GM12892 (cell line): ENCODE results near the gene HOXD3.

ENCODE experiments used
- DNase-seq: peaks from one replicate; pipeline ENCODE4 v3.0.0; 2011; ENCODE audit not compliant: insufficient read length
- FAIRE-seq: peaks from 2 replicates; lab custom pipeline; 2011; peaks lifted over from hg19 to GRCh38; lab: Jason Lieb, UNC
- POLR2A ChIP-seq: IDR thresholded peaks from 2 replicates; pipeline ENCODE4 v1.6.1; 2011; ENCODE audit warnings: low read depth, low read length, control low read depth
- POLR2AphosphoS5 ChIP-seq: IDR thresholded peaks from 2 replicates; pipeline ENCODE4 v1.6.1; 2011; ENCODE audit warnings: low read depth, low read length, control low read depth
- TAF1 ChIP-seq: IDR thresholded peaks from 2 replicates; pipeline ENCODE4 v1.6.1; 2011; ENCODE audit warnings: low read depth, mild to moderate bottlenecking, control low read depth, low read length, borderline replicate concordance

Gene HOXD3

GRCh38 chr2:176129813-176130146 is 27.3 kb upstream of the HOXD3 start:
- FAIRE-seq, result no peak
- no peak for DNase-seq
- no peak for TF ChIP-seq POLR2A
- TF ChIP-seq TAF1, result no peak
- no peak for TF ChIP-seq POLR2AphosphoS5

GRCh38 chr2:176130147-176130956 is 26.8 kb upstream of the HOXD3 start:
- FAIRE-seq, result no peak
- no peak for DNase-seq
- TF ChIP-seq POLR2A, result no peak
- TF ChIP-seq POLR2AphosphoS5, result no peak
- TF ChIP-seq TAF1, result no peak

GRCh38 chr2:176130957-176131847 is 25.9 kb upstream of the HOXD3 start:
- TF ChIP-seq POLR2AphosphoS5 (no peak), TAF1 (no peak), POLR2A (no peak)
- FAIRE-seq, result no peak

GRCh38 chr2:176131848-176132158 is 25.3 kb upstream of the HOXD3 start:
- DNase-seq (no peak), FAIRE-seq (no peak)
- TF ChIP-seq POLR2A (no peak), POLR2AphosphoS5 (no peak), TAF1 (no peak)

More at GRCh38 chr2:176130957-176131847, 25.9 kb upstream of the HOXD3 start:
- DNase-seq, result no peak

GRCh38 chr2:176132205-176133171 is 24.6 kb upstream of the HOXD3 start:
- DNase-seq (no peak), FAIRE-seq (no peak)
- TF ChIP-seq POLR2A (no peak), POLR2AphosphoS5 (no peak), TAF1 (no peak)

GRCh38 chr2:176133389-176133788 is 23.7 kb upstream of the HOXD3 start:
- DNase-seq, result no peak
- TF ChIP-seq TAF1 (no peak), POLR2A (no peak), POLR2AphosphoS5 (no peak)
- FAIRE-seq, result no peak

GRCh38 chr2:176134035-176134434 is 23.1 kb upstream of the HOXD3 start:
- no peak for DNase-seq
- FAIRE-seq, result no peak
- TF ChIP-seq POLR2AphosphoS5 (no peak), POLR2A (no peak), TAF1 (no peak)

- FAIRE-seq (no peak), DNase-seq (no peak)
- no peak for TF ChIP-seq POLR2AphosphoS5
- no peak for TF ChIP-seq POLR2A
- no peak for TF ChIP-seq TAF1
These were observed 22.1 kb upstream of the HOXD3 start for GRCh38 chr2:176135035-176135440.

GRCh38 chr2:176136374-176137251 is 20.5 kb upstream of the HOXD3 start:
- DNase-seq, result no peak
- no peak for FAIRE-seq
- no peak for TF ChIP-seq POLR2A
- no peak for TF ChIP-seq TAF1
- no peak for TF ChIP-seq POLR2AphosphoS5

GRCh38 chr2:176137252-176137580 is 19.9 kb upstream of the HOXD3 start:
- TF ChIP-seq POLR2AphosphoS5, result no peak
- no peak for TF ChIP-seq TAF1
- no peak for TF ChIP-seq POLR2A
- DNase-seq (no peak), FAIRE-seq (no peak)
